ENCODE results near the gene UNKL. TPM values are rescaled to one million over a fixed set of nuclear protein-coding genes. Genes with fewer than 3 reads are reported as not detected.

The UNKL gene
- total and polyA plus RNA-seq, 8 donors: 4.4 to 22.1 (median 10.2) TPM

DNA sequence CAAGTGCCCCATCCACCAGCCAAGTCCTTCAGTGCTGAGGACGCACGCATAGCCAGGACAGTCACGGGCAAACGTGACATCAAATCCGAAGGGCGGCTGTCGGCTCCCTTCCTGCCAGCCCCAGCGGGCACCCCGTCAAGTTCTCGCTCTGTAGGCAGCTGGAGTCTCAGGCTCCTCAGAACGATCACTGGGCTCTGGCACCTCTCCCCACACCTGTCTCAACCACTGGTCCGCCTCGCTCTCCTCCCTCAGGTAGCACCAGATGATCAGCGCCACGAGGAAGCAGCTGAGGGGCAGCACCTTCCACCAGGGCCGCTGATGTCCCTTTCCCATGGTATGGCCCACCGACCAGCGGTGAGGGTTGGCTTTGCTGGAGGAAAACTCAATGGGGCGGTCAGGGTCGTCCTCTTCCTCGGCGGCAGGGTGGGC lies 5.6 kb upstream of the UNKL start:
- FAIRE-seq (no peak), DNase-seq (peak in 1 of 6 donors; percentile 22), ATAC-seq (peak; percentile 1 to 7 (median 4))
- Histone ChIP-seq H3K4me1 (peaks cover 0 to 17% (median 10%) of the 10 kb centered on the region in 3 donors), H3K27ac (peak overlapping the region; percentile 58 to 92 (median 85)), H3K36me3 (no peaks in the 10 kb centered on the region), H3K4me3 (peak overlapping the region; percentile 68 to 99 (median 77)), H3K9me3 (no peaks in the 10 kb centered on the region), H3K27me3 (no peaks in the 10 kb centered on the region)
- TF ChIP-seq, protein P1, sequence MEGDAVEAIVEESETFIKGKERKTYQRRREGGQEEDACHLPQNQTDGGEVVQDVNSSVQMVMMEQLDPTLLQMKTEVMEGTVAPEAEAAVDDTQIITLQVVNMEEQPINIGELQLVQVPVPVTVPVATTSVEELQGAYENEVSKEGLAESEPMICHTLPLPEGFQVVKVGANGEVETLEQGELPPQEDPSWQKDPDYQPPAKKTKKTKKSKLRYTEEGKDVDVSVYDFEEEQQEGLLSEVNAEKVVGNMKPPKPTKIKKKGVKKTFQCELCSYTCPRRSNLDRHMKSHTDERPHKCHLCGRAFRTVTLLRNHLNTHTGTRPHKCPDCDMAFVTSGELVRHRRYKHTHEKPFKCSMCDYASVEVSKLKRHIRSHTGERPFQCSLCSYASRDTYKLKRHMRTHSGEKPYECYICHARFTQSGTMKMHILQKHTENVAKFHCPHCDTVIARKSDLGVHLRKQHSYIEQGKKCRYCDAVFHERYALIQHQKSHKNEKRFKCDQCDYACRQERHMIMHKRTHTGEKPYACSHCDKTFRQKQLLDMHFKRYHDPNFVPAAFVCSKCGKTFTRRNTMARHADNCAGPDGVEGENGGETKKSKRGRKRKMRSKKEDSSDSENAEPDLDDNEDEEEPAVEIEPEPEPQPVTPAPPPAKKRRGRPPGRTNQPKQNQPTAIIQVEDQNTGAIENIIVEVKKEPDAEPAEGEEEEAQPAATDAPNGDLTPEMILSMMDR (IDR thresholded peaks at IDR 0.05): no peak
- WGBS, 2 donors: 0 to 1% methylated on average over 22 of the region's 22 CpGs
- intact Hi-C loops (cut with DNase I): no loop called here

DNA sequence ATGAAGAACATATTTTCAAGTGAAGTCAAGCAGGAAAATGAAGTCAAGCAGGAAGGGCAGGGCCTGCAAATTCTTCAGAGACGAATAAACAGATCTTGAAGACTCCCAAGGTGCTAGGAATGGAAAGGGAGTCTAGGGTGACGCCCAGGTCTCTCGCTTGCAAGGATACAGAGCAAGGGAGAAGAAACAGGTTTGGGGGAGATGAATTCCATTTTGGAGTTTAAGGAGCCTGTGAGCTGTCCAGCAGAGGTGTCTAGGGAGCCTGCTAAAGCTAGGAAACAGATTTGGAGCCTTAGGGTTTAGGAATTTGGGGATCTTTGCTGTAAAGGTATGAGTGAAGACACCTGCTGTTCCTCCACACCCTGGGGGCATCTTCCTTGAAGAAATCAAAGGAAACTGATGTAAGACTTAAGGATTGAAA lies 2.0 kb upstream of the UNKL start:
- FAIRE-seq (no peak), ATAC-seq (no peak), DNase-seq (no peak)
- Histone ChIP-seq H3K27me3 (no peaks in the 10 kb centered on the region), H3K4me3 (no peak overlapping the region), H3K4me1 (peaks cover 0 to 17% (median 10%) of the 10 kb centered on the region in 3 donors), H3K36me3 (no peaks in the 10 kb centered on the region), H3K9me3 (no peaks in the 10 kb centered on the region), H3K27ac (no peak overlapping the region)
- TF ChIP-seq, protein P1 (IDR thresholded peaks at IDR 0.05): no peak
- intact Hi-C loops (cut with DNase I): no loop called here
- WGBS, 2 donors: 69 to 76% methylated on average over 3 of the region's 3 CpGs

DNA sequence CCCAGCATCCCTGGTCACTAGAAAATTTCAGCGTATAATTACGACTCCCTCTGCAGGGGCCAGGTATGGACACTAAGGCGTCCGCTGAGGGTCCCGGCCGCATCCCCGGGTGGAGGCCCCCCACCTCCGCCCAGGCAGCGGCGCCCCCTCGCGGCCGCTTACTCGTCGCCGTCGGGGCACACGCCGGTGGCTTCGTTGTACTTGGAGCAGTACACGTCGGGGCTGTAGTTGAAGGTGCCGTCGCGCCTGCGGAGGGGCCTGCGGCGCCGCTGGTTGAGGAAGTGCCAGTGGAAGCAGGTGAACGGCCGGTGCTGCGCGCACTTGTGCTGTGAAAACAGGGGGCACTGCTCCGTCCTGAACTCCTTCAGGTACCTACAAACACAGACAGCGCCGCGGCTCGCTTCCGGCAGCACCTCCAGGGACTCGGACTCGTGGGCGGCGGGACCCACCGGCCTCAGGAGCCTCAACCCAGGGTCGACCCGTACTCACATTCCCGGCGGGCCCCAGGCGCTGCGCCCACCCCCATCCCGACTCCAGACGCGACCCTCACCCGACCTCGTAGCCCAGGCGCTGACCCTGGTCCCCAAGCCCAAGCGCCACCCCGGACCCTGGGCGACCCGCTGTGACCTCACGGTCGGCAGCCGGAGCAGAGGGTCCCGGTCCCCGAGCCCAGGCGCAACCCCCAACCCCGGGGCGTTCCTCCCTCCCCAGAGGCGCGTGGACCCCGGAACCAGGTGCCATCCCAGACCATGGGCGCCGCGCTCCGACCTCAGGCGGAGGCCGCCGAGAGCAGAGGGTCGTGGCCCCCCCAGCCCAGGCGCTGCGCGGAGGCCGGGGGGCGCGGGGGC lies 596 bp downstream of the UNKL start:
- peaks cover 0 to 6% (median 0%) of the 10 kb centered on the region in 3 donors for H3K4me1 ChIP-seq
- TF ChIP-seq, protein P1 (IDR thresholded peaks at IDR 0.05): peak; percentile 19 to 48 (median 24)
- peak overlapping the region; percentile 87 to 94 (median 88) for H3K4me3 ChIP-seq
- intact Hi-C loops (cut with DNase I): no loop called here
- FAIRE-seq (no peak), DNase-seq (peak; percentile 36 to 87 (median 60)), ATAC-seq (peak; percentile 36 to 75 (median 64))
- H3K27ac ChIP-seq: peak overlapping the region; percentile 39 to 72 (median 64)
- no peaks in the 10 kb centered on the region for H3K27me3 ChIP-seq
- WGBS, 2 donors: 4 to 5% methylated on average over 63 to 85 of the region's 85 CpGs
- H3K9me3 ChIP-seq: no peaks in the 10 kb centered on the region
- H3K36me3 ChIP-seq: no peaks in the 10 kb centered on the region

DNA sequence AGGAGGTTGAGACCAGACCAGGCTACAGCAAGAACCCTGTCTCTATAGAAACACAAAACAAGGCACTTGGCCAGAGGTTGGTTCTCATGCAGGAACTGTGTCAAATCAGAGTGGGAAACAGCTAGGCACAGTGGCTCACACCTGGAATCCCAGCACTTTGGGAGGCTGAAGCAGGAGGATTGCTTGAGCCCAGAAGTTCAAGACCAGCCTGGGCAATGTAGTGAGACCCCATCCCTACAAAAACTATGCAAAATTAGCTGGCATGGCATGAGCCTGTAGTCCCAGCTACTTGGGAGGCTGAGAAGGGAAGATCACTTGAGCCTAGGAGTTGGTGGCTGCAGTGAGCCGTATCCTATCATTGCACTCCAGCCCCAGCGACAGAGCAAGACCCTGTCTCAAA lies 1.7 kb downstream of the UNKL start:
- H3K27me3 ChIP-seq: no peaks in the 10 kb centered on the region
- H3K27ac ChIP-seq: no peak overlapping the region
- DNase-seq (no peak), ATAC-seq (no peak), FAIRE-seq (no peak)
- H3K9me3 ChIP-seq: no peaks in the 10 kb centered on the region
- no peak overlapping the region for H3K4me3 ChIP-seq
- WGBS, 2 donors: 69 to 88% methylated on average over 2 of the region's 2 CpGs
- peaks cover 3 to 5% (median 4%) of the 10 kb centered on the region in 3 donors for H3K4me1 ChIP-seq
- TF ChIP-seq, protein P1 (IDR thresholded peaks at IDR 0.05): no peak
- H3K36me3 ChIP-seq: no peaks in the 10 kb centered on the region
- intact Hi-C loops (cut with DNase I): no loop called here

All from pancreas (tissue), 10 donors.